GM10248 (cell line): Measurements from ENCODE around the gene HDGFL3.
"Not testable (repeated sequence)": the region's sequence is repeated elsewhere in the genome, so short reads cannot be mapped to it uniquely, and the experiment has no call there.

ENCODE experiments used
- CTCF ChIA-PET: fragments of 300-600 bp; sonication (Branson Sonifier 250); formaldehyde crosslinking; extraction: SDS; loops from one replicate; lab custom pipeline; 2021; ENCODE audit warnings: antibody characterized with exemption; lab: Yijun Ruan, JAX
- POLR2A ChIA-PET: fragments of 350-650 bp; sonication (Branson Sonifier 250); formaldehyde crosslinking; extraction: SDS; loops from one replicate; lab custom pipeline; 2020; ENCODE audit warnings: antibody characterized with exemption; lab: Yijun Ruan, JAX
- DNase-seq: peaks from one replicate; pipeline ENCODE4 v3.0.0; 2012; ENCODE audit errors: extremely low spot score
- TF ChIP-seq, protein P1 (sequence below): IDR thresholded peaks from 2 replicates; pipeline ENCODE4 v1.5.1; 2012; ENCODE audit warnings: mild to moderate bottlenecking, low read depth; ENCODE audit errors: extremely low read depth, missing control alignments, control extremely low read depth

The HDGFL3 gene

DNA sequence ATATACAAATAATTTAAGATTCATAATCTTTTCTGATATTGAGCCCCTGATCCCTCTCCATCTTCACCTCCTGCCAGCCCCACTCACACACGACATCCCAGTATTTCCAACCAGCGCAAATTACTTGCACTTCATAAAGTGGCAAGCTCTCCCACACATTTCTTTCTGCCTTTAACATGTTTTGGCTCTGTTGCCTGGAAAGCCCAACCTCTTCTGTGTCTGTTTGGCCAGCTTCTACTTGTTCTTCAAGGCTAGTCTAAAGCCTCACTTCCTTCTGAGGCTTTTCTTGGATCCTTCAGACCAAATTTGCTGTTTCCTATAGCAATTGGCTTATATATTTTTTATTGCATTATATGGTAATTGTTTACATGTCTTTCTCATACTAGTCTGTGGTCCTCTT, 105.3 kb downstream of the HDGFL3 start:
- POLR2A ChIA-PET, result no interaction called here
- DNase-seq, result no peak
- TF ChIP-seq, protein P1, sequence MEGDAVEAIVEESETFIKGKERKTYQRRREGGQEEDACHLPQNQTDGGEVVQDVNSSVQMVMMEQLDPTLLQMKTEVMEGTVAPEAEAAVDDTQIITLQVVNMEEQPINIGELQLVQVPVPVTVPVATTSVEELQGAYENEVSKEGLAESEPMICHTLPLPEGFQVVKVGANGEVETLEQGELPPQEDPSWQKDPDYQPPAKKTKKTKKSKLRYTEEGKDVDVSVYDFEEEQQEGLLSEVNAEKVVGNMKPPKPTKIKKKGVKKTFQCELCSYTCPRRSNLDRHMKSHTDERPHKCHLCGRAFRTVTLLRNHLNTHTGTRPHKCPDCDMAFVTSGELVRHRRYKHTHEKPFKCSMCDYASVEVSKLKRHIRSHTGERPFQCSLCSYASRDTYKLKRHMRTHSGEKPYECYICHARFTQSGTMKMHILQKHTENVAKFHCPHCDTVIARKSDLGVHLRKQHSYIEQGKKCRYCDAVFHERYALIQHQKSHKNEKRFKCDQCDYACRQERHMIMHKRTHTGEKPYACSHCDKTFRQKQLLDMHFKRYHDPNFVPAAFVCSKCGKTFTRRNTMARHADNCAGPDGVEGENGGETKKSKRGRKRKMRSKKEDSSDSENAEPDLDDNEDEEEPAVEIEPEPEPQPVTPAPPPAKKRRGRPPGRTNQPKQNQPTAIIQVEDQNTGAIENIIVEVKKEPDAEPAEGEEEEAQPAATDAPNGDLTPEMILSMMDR, result no peak
- CTCF ChIA-PET, result interaction anchor here (1.2 kb wide), 1 partner anchor 11 kb away, joined by 4 read pairs; no protein-coding TSS in a partner anchor

DNA sequence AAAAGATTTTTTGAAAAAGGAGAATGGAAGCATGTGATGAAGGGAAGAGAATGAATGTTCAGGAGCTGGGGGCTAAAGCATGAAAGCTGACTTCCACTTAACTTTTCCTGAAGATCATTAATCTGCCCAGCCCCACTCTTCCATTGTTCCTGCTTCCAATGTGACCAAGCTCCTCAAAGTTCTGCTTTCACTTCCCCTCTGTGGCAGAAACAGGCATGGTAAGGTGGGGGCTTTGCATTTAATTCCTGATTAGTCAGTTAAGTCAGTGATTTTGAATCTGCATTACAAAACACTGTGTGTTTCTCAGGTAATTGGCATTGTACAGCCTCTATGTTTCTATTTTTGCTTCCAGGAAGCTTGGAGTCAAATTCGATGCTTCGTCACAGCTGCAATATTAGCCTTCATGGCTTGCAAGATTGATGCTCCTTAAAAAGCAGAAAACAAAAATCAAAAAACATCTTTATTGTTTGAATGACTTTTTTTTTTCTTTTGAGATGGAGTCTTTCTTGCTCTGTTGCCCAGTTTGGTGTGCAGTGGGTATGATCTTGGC, 107.5 kb downstream of the HDGFL3 start:
- no peak for DNase-seq
- TF ChIP-seq, protein P1, result no peak
- POLR2A ChIA-PET, result no interaction called here
- CTCF ChIA-PET, result no interaction called here

DNA sequence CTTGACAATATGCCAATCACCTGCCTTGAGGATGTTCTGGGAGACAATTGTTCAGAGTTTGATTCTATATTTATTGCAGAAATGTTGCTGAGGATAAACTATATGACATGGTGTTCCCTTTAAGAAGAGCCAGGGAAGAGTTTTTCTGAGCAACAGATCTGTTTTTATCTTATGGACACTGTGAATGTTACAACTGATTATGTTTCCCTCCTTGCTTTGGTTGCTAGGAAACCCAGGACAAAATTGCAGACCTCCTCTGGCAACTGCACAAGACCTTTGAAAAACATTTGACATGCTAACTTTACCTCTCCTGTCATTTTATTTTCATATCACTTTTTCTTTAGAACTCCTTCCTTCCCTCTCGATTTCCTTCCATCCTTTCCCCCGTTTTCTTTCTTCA, 108.3 kb downstream of the HDGFL3 start:
- POLR2A ChIA-PET, result no interaction called here
- CTCF ChIA-PET, result no interaction called here
- no peak for DNase-seq
- TF ChIP-seq, protein P1, result no peak

DNA sequence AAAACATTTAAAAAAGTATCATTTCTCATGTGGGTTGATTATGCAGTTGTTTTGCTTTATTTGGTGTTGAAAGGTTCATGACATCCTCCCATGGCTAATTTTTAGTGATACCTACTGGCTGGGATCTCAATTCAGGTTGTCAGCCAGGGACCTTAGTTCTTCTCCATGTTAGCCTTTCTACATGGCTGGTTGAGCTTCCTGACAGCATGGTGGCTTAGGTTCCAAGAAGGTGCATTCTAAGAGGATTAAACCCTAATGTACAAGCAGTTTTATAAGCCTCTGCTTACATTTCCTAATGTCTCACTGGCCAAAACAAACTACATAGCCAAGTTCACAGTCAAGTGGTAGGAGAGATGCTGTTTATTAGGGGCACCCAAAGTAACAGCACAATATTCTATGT, 109.5 kb downstream of the HDGFL3 start:
- POLR2A ChIA-PET, result no interaction called here
- TF ChIP-seq, protein P1, result no peak
- CTCF ChIA-PET, result no interaction called here
- DNase-seq, result no peak

DNA sequence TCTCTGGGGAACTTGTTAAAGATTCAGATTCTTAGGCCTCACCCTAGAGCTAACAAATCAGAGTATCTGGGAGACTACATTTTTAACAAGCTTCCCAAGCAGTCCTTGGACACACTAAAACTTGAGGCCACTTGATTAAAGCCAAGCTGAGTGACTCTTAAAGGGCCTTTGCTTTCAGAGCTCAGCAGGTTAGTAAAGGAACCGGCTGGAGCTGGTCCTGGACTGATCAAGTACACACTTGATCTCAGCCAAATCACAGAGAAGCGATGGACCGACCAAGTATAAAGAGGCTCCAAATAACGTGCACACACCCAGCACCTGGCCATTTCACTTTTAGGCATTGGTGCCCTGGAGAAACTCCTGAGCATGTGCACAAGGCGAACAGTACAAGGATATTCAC, 113.0 kb downstream of the HDGFL3 start:
- TF ChIP-seq, protein P1, result no peak
- no peak for DNase-seq
- ChIA-PET CTCF (interaction anchor here (1.0 to 1.5 kb wide), 4 partner anchors 14 to 24 kb away, joined by 3 to 4 read pairs (median 4); no protein-coding TSS in a partner anchor), POLR2A (no interaction called here)

DNA sequence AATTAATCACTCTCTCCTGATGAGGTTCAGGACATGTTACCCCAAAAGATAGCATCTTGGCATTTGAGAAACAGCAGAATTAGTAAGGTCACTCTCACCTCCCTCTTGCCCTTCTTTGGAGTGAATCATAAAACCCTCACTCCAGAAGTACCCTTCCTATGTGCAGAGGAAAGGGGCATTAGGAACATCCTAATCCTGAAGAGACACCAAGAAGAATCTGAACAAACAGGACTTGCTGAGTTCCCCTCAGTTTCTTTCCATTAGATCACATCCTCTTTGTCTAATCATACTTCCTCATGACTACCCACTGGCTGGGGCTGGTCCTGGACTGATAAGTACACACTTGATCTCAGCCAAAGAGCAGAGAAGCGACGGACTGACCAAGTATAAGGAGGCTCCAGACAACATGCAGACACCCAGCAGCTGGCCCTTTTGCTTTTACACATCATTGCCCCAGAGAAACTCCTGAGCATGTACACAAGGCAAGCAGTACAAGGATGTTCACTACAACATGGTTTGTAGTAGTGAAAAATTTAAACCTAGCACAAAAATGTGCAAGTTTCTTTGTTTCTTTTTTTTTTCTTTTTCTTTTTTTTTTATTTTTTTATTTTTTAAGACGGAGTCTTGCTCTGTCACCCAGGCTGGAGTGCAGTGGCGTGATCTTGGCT, 115.2 kb downstream of the HDGFL3 start:
- POLR2A ChIA-PET, result no interaction called here
- TF ChIP-seq, protein P1, result no peak
- CTCF ChIA-PET, result interaction anchor here (1.0 to 1.1 kb wide), 2 partner anchors 9 to 15 kb away, joined by 3 to 4 read pairs; no protein-coding TSS in a partner anchor
- DNase-seq, result peak; percentile 65

DNA sequence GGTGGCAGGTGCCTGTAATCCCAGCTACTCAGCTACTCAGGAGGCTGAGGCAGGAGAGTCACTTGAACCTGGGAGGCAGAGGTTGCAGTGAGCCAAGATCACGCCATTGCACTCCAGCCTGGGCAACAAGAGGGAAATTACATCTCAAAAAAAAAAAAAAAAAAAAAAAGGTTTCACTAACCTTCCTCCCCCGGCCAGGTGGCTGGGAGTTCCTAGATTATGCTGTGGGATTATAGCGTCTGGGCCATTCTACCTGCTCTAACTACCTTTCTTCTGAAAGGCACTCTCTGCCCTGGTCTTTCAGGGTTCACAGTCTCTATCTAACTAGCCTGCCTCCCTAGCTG, 115.7 kb downstream of the HDGFL3 start:
- DNase-seq, POLR2A ChIA-PET: not testable (repeated sequence)
- CTCF ChIA-PET, result interaction anchor here (1.0 to 1.4 kb wide), 3 partner anchors 10 to 23 kb away, joined by 3 to 4 read pairs (median 4); no protein-coding TSS in a partner anchor
